DND-41 (cell line): Measurements from ENCODE around the gene AUTS2.

Experiments
- CTCF ChIP-seq: IDR thresholded peaks from 2 replicates; pipeline ENCODE4 v1.5.1; 2012; ENCODE audit warnings: borderline replicate concordance, low read length, moderate library complexity, mild to moderate bottlenecking; ENCODE audit not compliant: poor library complexity, severe bottlenecking; ENCODE audit errors: extremely low read depth
- EZH2 ChIP-seq: IDR thresholded peaks from 3 replicates; pipeline ENCODE4 v1.6.1; 2012; ENCODE audit warnings: borderline replicate concordance, low read depth, mild to moderate bottlenecking, moderate library complexity, low read length, inconsistent platforms; ENCODE audit not compliant: severe bottlenecking

- no peak for TF ChIP-seq CTCF
- TF ChIP-seq EZH2: no peak
Observed at GRCh38 chr7:70072220-70072619, 473.9 kb downstream of the AUTS2 start.
